Measurements from ENCODE around the gene DYNC1I1. TPM values are rescaled to one million over a fixed set of nuclear protein-coding genes. Genes with fewer than 3 reads are reported as not detected.

Gene DYNC1I1
- polyA plus RNA-seq, 1 of the 3 experiments (the other 2 are of a cell fraction) = 0.05 TPM

GRCh38 chr7:95758187-95758586 lies 14.2 kb upstream of the DYNC1I1 start (continued):
- no peak for TF ChIP-seq ZBTB33 (IDR thresholded peaks at IDR 0.05; ENCODE audit: borderline replicate concordance, low read depth)

GRCh38 chr7:95766086-95766485 lies 6.3 kb upstream of the DYNC1I1 start:
- no peak for DNase-seq
- no peak overlapping the region for H2AFZ ChIP-seq (ENCODE audit: low read depth)
- no peaks in the 10 kb centered on the region for H3K9me3 ChIP-seq
- no peaks in the 10 kb centered on the region for H3K79me2 ChIP-seq (ENCODE audit: insufficient read depth)
- no peak overlapping the region for H3K27ac ChIP-seq (ENCODE audit: low read depth in 2 of 2, low read length in 1 of 2)
- H3F3A ChIP-seq (replicated peaks; ENCODE audit: insufficient read depth) = no peaks in the 10 kb centered on the region
- H3K36me3 ChIP-seq (replicated peaks in 1 of 2; ENCODE audit: control insufficient read depth in 1 of 2, insufficient read depth in 2 of 2, low read length in 1 of 2) = no peaks in the 10 kb centered on the region
- H3K27me3 ChIP-seq (ENCODE audit: insufficient read depth) = no peaks in the 10 kb centered on the region
- H3K9ac ChIP-seq = no peak overlapping the region
- H3K4me1 ChIP-seq (ENCODE audit: control insufficient read depth in 1 of 2, insufficient read depth in 2 of 2, low read depth in 1 of 2, low read length in 1 of 2) = no peaks in the 10 kb centered on the region
- H4K20me1 ChIP-seq (ENCODE audit: insufficient read depth) = no peaks in the 10 kb centered on the region
- POLR2A ChIA-PET = no interaction called here
- CTCF ChIA-PET = no interaction called here
- TF ChIP-seq SIN3A (IDR thresholded peaks at IDR 0.05; ENCODE audit: borderline replicate concordance, low read depth, low read length) (no peak), TEAD4 (IDR thresholded peaks at IDR 0.05; ENCODE audit: borderline replicate concordance, insufficient read depth) (no peak), MXI1 (IDR thresholded peaks at IDR 0.05; ENCODE audit: low read depth, low read length) (no peak), GABPA (IDR thresholded peaks at IDR 0.05; ENCODE audit: low read depth) (no peak), RAD21 (IDR thresholded peaks at IDR 0.05; ENCODE audit: low read length) (no peak), RCOR1 (IDR thresholded peaks at IDR 0.05; ENCODE audit: low read length) (no peak), CHD2 (IDR thresholded peaks at IDR 0.05; ENCODE audit: low read length, partially characterized antibody) (no peak), EZH2phosphoT487 (IDR thresholded peaks at IDR 0.05; ENCODE audit: borderline replicate concordance, low read depth) (no peak), NFIC (IDR thresholded peaks at IDR 0.05; ENCODE audit: borderline replicate concordance) (no peak), IRF3 (IDR thresholded peaks at IDR 0.05; ENCODE audit: low read depth, low read length) (no peak), NRF1 (IDR thresholded peaks at IDR 0.05; ENCODE audit: low read depth, low read length) (no peak), JUND (IDR thresholded peaks at IDR 0.05) (no peak), TCF12 (IDR thresholded peaks at IDR 0.05) (no peak), MEF2A (IDR thresholded peaks at IDR 0.05; ENCODE audit: borderline replicate concordance, low read depth) (no peak)
- WGBS (ENCODE audit: low lambda C conversion rate) = 37% methylated on average over 2 of the region's 2 CpGs
- H3K4me2 ChIP-seq = no peak overlapping the region
- H3K9me2 ChIP-seq = no peaks in the 10 kb centered on the region
- no peak overlapping the region for H3K4me3 ChIP-seq (ENCODE audit: low read depth in 2 of 2, low read length in 1 of 2)

DNA sequence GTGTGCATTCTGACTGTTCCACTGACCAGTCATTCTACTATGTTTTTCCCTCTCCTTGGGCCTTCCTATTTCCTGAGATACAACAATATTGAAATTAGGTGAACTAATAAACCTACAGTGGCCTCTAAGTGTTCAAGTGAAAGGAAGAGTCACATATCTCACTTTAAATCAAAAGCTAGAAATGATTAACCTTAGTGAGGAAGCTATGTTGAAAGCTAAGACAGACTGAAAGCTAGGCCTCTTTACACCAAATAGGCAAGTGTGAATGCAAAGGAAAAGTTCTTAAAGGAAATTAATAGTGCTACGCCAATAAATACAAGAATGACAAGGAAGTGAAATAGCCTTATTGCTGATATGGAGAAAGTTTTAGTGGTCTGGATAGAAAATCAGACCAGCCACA lies 5.7 kb upstream of the DYNC1I1 start:
- WGBS (ENCODE audit: low lambda C conversion rate) = 58% methylated on average over 1 of the region's 1 CpG
- no peaks in the 10 kb centered on the region for H4K20me1 ChIP-seq (ENCODE audit: insufficient read depth)
- CTCF ChIA-PET = interaction anchor here (1.1 kb wide), 1 partner anchor 42 kb away, joined by 3 read pairs; no protein-coding TSS in a partner anchor
- TF ChIP-seq SIN3A (IDR thresholded peaks at IDR 0.05; ENCODE audit: borderline replicate concordance, low read depth, low read length) (no peak), MXI1 (IDR thresholded peaks at IDR 0.05; ENCODE audit: low read depth, low read length) (no peak), GATA2 (CRISPR knock-in tag; IDR thresholded peaks at IDR 0.05) (no peak), NRF1 (IDR thresholded peaks at IDR 0.05; ENCODE audit: low read depth, low read length) (no peak), EZH2phosphoT487 (IDR thresholded peaks at IDR 0.05; ENCODE audit: borderline replicate concordance, low read depth) (no peak), GABPA (IDR thresholded peaks at IDR 0.05; ENCODE audit: low read depth) (no peak), JUND (IDR thresholded peaks at IDR 0.05) (no peak), IRF3 (IDR thresholded peaks at IDR 0.05; ENCODE audit: low read depth, low read length) (no peak), ZBTB33 (IDR thresholded peaks at IDR 0.05; ENCODE audit: borderline replicate concordance, low read depth) (no peak), EP300 (IDR thresholded peaks at IDR 0.05; ENCODE audit: borderline replicate concordance in 1 of 2, low read depth in 1 of 2, low read length in 1 of 2) (no peak), RAD21 (IDR thresholded peaks at IDR 0.05; ENCODE audit: low read length) (no peak)
- TF ChIP-seq, protein P1, sequence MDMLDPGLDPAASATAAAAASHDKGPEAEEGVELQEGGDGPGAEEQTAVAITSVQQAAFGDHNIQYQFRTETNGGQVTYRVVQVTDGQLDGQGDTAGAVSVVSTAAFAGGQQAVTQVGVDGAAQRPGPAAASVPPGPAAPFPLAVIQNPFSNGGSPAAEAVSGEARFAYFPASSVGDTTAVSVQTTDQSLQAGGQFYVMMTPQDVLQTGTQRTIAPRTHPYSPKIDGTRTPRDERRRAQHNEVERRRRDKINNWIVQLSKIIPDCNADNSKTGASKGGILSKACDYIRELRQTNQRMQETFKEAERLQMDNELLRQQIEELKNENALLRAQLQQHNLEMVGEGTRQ (IDR thresholded peaks at IDR 0.05; ENCODE audit: borderline replicate concordance, low read depth, low read length) = no peak

More for the DNA sequence above, 5.7 kb upstream of the DYNC1I1 start:
- Histone ChIP-seq H3K79me2 (ENCODE audit: insufficient read depth) (no peaks in the 10 kb centered on the region), H3F3A (replicated peaks; ENCODE audit: insufficient read depth) (no peaks in the 10 kb centered on the region), H3K36me3 (replicated peaks in 1 of 2; ENCODE audit: control insufficient read depth in 1 of 2, insufficient read depth in 2 of 2, low read length in 1 of 2) (no peaks in the 10 kb centered on the region), H3K9me2 (no peaks in the 10 kb centered on the region), H3K27ac (ENCODE audit: low read depth in 2 of 2, low read length in 1 of 2) (no peak overlapping the region), H3K4me1 (ENCODE audit: control insufficient read depth in 1 of 2, insufficient read depth in 2 of 2, low read depth in 1 of 2, low read length in 1 of 2) (no peaks in the 10 kb centered on the region), H3K9me3 (no peaks in the 10 kb centered on the region), H3K4me2 (no peak overlapping the region), H2AFZ (ENCODE audit: low read depth) (no peak overlapping the region), H3K9ac (no peak overlapping the region), H3K4me3 (ENCODE audit: low read depth in 2 of 2, low read length in 1 of 2) (no peak overlapping the region), H3K27me3 (ENCODE audit: insufficient read depth) (no peaks in the 10 kb centered on the region)
- POLR2A ChIA-PET = no interaction called here
- no peak for DNase-seq
